H1 (cell line): ENCODE measurements around the gene ATP11A. TPM values are rescaled to one million over a fixed set of nuclear protein-coding genes. Genes with fewer than 3 reads are reported as not detected.

Experiments used
- ATF2 ChIP-seq: IDR thresholded peaks from 2 replicates; pipeline ENCODE4 v1.6.1; 2012; ENCODE audit warnings: low read length, inconsistent platforms
- JUN ChIP-seq: IDR thresholded peaks from 2 replicates; pipeline ENCODE4 v1.6.1; 2011; ENCODE audit warnings: low read depth, mild to moderate bottlenecking, improper control_type of control experiment, low read length
- JUND ChIP-seq: IDR thresholded peaks from 2 replicates; pipeline ENCODE4 v1.6.1; 2011; ENCODE audit warnings: mild to moderate bottlenecking, improper control_type of control experiment, low read length
- MAFK ChIP-seq: IDR thresholded peaks from 2 replicates; pipeline ENCODE4 v1.6.1; 2012; ENCODE audit warnings: low read depth, mild to moderate bottlenecking, improper control_type of control experiment, low read length
- SP4 ChIP-seq: IDR thresholded peaks from 2 replicates; pipeline ENCODE4 v1.6.1; 2012; ENCODE audit warnings: low read length, inconsistent platforms
- polyA plus RNA-seq, 7 experiments: library from polyadenylated mRNA; depleted of rRNA in 3 of 7; stranded (reverse) in 5 of 7; unstranded in 2 of 7; fragments of >200 nt in 5 of 7; fragments of 200-250 nt in 2 of 7; gene quantifications; 1 replicate in 5 of 7; 2 replicates in 1 of 7; 4 replicates in 1 of 7; pipeline versions ENCODE4 v1.2.1 to v1.2.3, GENCODE V29; 2011 to 2013; ENCODE audit warnings: missing spikeins in 2 of 7, mixed read lengths in 2 of 7
- total RNA-seq: library from RNA; stranded (reverse); fragmentation: NEBNext Ultra II Directional; extraction: Animal tissue kit (Norgen Biotek cat#: 25700); gene quantifications from 2 replicates; pipeline ENCODE4 v1.2.1, GENCODE V29; 2021

Gene ATP11A
- total and polyA plus RNA-seq, 2 of the 8 experiments (the other 6 are each of a cell fraction or from before 2014, with no cell fraction given), result 28.8 to 72.9 TPM

- no peak for TF ChIP-seq ATF2
- TF ChIP-seq JUN, result no peak
- no peak for TF ChIP-seq SP4
- TF ChIP-seq JUND, result no peak
- no peak for TF ChIP-seq MAFK
Observed at GRCh38 chr13:112819816-112820215, 130.0 kb downstream of the ATP11A start (continued).
